NCI-H2196 (cell line): ENCODE measurements around the gene ALDOC.

Experiments
- DNase-seq: peaks from one replicate; lab custom pipeline; 2025; ENCODE audit not compliant: unreplicated experiment; lab: John Stamatoyannopoulos, UW

ALDOC gene

DNA sequence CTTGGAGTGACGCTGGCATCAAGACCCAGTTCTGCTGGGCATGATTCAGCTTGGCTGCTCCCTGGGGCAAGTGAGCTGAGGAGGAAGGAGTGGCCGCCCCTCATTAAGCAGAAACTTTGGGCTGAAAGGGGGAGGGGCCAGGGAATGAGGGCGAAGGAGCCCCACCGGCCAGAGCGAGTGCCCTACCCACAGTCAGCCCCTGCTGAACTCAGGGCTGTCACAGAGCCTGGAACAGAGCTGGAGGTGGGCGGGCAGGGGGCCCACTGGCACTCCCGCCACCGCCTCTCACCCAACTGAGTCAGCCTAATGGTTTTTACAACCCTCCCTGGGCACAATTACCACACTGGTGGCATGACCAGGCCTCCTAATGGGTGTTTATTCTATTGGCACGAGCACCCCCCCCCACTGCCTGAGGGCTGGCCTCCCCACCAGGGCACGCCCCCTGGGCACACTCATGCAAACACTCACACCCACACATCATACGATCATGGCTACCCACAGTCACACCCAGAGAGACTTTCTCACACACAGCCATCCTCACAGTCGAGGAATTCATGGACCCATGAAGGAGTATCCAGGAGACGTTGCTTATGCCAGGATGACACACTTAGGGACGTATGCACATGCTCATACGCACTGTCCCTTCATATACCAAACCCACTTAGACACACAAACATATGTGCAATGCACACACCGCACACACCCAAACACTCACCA, 43.4 kb downstream of the ALDOC start:
- no peak for DNase-seq

DNA sequence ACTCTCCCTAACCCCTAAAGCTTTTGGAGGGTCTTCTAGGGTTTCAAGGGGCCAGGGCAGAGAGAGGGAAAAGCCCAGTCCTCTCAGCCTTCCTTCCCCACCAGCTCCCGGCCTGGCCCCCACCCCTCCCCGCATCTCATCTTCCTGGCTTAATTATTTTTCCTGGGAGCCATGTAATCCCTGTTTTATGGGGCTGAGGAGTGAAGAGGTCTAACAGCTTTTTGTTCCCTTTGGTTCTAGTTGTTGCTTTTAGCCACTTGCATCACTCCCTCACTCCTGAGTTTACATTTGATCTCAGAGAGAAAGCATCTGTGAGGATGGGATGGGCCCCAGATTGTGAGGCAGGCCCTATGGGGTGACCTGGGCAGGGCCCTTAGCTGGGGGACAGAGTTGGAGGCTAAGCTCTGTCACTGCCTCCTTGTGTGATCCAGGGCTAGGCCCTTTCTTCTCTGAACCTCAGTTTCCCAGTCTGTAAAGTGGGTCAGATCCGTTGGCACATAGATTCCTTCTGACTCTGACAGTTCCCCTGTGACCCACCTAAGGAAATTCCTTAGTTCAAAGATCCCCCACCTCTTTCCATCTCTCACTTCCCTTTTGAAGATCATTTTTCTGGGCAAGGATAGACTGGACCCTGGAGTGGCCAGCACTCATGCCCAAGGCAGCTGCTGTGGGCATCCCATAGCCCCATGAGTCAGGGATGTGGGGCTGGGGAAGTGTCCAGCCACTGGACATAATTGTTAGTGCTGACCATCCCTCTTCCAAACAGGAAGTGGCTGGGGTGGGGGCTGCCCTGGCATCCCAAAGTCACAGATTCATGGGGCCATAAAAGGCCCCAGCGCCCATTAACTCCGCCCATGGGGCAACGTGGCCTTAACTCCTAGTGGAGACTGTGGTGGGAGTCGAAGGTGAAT, 44.4 kb downstream of the ALDOC start:
- DNase-seq = no peak

DNA sequence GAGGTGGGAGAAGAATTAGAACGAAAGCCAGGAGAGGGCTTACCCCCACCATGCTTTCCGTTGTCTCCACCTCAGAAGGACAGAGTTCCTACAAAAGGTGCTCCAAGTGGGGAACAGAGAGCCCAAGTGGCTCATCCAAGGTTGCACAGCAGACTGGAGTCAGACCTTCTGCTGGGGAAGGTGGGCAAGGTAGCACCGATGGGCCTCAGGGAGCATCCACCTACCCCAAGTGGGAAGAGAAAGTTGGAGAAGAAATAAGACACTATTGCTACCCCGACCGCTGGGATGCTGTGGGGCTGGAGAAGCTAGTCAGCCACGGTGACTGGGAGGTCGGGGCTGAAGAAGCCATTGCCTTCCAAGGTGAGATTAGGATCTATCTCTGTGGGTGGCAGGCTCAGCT, 45.8 kb downstream of the ALDOC start:
- no peak for DNase-seq

DNA sequence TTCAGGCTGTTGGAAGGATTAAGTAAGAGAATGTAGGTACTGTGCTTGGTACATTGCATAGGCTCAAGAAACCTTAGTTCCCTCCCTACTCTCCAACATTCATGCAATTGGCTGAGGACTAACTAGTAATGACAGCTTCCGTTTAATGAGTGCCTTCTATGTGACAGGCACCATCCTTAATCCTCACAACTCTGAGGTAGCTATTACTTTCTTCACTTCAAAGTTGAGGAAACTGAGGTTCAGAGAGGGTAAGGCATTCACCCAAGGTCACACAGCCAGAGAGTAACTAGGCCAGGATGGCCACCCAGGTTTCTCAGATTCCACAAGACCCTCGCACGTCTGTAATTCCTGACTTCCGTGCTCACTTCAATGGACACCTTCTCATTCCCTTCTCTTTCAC, 46.4 kb downstream of the ALDOC start:
- no peak for DNase-seq

DNA sequence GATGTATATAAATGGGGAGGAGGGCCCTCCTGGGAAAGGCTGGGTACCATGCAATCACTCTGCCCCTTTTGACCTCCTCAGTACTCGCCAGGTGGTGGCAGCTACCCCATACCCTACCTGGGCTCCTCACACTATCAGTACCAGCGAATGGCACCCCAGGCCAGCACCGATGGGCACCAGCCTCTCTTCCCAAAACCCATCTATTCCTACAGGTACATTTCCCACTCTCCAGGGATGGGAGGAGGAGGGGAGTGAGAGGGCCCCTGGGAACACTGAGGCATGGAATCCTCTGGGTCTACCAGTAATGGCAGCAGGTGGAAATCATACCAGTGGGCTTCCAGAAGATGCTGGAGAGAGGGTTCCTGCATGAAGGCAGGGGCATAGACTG, 47.7 kb downstream of the ALDOC start:
- no peak for DNase-seq

DNA sequence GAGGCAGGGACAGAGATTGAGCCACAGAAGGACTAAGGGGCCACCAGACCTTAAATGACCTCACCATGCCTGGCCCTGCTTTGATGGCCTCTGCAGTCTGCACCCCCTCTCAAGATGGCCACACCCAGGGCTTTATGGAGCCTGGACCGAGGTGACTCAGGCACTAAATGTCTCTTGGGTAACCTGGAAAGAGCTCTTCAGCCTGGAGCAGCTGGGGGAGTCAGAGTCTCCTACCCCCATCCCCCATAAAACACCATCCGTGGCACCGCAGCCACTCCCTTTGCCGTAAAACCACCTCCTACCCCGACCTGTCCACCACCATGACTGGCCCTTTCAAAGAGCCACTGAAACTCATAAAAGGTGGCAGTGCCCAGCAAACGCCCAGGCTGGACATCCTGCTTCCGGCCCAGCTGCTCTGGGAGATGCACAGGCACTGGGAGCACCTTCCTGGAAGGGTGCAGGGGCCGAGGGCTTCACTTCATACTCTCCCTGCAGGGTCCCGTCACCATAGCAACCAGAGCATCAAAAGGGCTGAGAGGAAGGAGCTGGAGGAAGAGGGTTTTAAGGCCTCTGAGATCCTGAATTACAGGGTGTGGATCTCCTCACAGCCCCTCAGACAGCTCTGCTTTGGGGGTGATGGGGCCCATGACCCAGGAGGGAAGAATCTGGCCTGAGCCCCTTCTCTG, 48.2 kb downstream of the ALDOC start:
- no peak for DNase-seq

DNA sequence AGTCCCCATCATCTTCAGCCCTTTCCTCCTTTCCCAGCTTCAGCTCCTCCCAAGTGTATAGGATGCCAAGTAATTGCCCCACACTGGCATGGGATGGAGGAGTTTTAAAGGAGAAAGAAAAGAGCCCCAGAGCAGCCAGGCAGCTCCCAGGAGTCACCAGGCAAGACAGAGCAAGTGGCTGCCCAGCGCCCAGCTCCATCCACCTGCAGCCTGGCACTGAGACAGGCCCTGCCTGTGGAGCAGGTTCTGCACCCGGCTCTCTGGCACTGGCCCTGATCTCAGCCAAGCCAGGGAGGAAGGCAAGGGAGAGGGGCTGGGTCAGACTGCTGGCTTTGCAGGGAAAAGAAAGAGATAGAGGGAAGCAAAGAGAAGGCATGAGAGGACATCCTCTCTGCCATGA, 48.8 kb downstream of the ALDOC start:
- DNase-seq = no peak

DNA sequence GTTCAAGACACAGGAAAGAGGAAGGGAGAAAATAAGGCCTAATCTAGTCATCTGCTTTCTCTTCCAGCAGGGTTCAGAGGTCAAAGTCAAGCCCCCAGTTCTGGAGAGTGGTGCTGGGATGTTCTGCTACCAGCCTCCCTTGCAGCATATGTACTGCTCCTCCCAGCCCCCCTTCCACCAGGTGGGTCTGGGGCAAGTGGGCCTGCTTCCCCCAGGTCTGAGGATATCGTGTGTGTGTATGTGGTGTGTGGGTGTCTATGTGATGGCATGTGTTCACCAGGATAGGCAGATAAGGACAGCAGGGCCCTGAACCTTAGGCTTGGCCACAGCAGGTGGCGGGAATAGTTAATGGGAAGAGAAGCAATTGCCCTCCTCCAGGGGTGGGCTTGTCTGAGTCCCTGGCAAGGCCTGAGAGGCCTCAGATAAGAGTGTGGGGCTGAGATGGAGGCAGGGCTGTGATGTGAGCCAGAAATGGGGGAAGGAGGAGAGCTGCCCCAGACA, 49.5 kb downstream of the ALDOC start:
- DNase-seq = no peak

DNA sequence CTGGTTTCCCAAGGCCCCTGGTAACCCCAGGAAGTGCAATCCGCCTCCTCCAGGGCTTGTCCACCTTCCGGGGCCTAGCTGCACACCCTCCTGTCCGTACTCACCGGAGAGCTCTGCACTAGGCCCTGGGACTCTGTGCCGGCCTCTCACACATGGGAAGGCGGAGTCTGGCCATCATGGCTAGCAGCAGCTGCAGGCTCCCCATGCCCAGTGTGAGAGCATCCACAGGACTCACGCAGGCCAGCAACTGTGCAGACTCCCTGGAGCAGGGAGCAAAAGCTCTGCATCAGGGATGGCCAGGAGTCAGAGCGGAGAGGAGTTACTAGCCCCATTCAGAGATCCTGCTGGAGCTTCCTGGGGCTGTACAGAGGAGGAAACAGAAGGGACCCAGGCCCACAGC, 50.3 kb downstream of the ALDOC start:
- DNase-seq = no peak

DNA sequence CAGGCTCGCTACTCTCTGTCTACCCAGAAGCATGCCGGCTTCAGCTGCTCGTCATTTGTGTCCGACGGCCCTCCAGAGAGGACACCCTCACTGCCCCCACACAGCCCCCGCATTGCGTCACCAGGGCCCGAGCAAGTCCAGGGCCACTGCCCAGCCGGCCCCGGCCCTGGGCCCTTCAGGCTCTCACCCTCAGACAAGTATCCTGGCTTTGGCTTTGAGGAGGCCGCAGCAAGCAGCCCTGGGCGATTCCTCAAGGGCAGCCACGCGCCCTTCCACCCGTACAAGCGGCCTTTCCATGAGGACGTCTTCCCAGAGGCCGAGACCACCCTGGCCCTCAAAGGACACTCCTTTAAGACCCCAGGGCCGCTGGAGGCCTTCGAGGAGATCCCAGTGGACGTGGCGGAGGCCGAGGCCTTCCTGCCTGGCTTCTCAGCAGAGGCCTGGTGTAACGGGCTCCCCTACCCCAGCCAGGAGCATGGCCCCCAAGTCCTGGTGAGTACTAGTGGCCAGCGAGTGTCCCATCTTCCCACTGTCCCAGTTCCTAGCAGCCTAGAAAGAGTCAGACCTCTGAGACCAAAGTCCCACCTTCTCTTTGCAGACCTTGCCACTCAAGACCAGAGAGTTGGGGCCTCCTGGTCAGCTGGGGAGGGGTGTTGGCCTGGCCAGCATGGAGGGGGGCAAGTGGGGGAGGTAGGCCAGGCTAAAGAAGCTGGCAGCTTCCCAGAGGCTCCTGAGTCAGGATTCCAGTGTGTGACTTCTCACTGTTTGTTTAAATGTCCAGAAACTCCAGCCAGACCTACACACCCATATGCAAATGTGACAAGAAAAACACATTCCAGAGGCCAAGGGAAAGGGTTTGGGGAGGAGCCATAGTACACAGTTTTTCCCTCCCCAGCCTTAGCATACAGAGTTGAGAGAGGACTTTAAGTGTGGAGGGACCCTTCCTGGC, 51.9 kb downstream of the ALDOC start:
- DNase-seq = no peak

DNA sequence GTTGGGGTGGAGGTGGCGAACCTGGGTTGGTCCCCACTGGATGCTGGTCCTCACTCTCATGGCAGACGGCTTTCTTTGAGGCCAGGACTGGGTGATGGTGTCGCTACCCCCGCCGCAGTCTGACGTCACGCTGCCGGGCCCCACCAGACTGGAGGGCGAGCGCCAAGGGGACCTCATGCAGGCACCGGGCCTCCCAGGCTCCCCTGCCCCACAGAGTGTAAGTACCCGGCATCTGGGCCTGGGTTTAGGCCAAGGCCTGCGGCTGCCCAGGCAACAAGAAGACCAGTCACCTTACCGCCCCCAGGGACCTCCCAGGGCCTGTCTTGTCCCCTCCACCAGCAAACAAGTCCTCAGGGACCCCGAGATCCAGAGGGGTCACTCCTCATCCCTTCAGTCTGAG, 52.8 kb downstream of the ALDOC start:
- DNase-seq = no peak

DNA sequence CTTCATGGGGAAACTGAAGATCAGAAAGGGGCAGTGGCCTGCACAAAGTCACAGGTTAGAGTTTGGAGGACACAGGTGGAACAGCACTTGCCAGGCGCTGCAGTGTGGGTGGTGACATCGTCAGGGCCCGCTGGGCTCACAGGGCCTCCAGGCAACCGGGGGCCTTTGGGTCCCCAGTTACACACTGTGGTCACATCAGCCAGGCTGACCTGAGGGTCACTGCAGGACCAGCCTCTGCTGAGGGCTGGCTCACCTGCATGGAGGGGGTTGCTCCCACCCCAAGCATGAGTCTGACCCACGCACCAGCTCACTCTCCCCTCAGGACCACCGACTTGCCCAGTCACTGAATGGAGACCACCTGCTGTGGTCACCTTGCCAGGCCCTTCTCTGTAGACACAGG, 53.5 kb downstream of the ALDOC start:
- no peak for DNase-seq
